ENCODE data around the gene OLFM2.

DNA sequence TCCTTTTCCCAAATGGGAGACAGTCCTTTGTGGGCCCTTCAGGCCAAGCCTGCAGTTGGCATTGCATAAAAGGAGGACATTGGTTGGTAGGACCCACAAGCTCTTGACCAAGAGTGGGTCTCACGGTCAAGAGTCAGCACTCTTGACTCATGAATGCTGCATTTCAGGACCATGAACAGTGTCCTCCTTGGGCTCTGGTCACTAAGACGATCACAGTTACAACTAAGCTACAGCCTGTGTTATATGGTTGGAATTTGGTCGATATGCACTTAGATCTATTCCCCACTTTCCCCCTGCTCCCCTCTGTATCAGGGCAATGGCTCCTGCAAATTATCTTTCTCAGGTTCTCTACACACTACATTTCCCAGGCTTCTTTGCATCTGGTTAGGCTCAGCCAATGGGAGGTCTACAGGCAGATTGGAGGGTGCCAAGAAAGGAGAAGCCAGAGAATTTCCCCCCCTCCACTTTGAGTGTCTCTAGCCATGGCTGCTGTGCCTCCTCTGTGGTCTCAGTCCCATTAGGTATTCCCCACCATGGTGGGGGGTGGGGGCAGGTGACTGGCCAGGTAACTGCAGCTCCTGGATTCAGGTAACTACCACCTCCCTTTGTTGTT, 3.1 kb upstream of the OLFM2 start:
- TF ChIP-seq RAD21 (IDR thresholded peaks at IDR 0.05) (no peak), TAF1 (conservative IDR thresholded peaks at IDR 0.05) (no peak), GABPA (IDR thresholded peaks at IDR 0.05 in 1 of 2, conservative IDR thresholded peaks at IDR 0.05 in 1 of 2) (no peak), YY1 (IDR thresholded peaks at IDR 0.05) (no peak), SP1 (IDR thresholded peaks at IDR 0.05) (no peak), EGR1 (IDR thresholded peaks at IDR 0.05; ENCODE audit: low read depth in 2 of 2) (no peak), JUND (IDR thresholded peaks at IDR 0.05) (no peak), FOXA1 (IDR thresholded peaks at IDR 0.05) (no peak), NR2F2 (IDR thresholded peaks at IDR 0.05) (no peak)
- TF ChIP-seq, protein P1, sequence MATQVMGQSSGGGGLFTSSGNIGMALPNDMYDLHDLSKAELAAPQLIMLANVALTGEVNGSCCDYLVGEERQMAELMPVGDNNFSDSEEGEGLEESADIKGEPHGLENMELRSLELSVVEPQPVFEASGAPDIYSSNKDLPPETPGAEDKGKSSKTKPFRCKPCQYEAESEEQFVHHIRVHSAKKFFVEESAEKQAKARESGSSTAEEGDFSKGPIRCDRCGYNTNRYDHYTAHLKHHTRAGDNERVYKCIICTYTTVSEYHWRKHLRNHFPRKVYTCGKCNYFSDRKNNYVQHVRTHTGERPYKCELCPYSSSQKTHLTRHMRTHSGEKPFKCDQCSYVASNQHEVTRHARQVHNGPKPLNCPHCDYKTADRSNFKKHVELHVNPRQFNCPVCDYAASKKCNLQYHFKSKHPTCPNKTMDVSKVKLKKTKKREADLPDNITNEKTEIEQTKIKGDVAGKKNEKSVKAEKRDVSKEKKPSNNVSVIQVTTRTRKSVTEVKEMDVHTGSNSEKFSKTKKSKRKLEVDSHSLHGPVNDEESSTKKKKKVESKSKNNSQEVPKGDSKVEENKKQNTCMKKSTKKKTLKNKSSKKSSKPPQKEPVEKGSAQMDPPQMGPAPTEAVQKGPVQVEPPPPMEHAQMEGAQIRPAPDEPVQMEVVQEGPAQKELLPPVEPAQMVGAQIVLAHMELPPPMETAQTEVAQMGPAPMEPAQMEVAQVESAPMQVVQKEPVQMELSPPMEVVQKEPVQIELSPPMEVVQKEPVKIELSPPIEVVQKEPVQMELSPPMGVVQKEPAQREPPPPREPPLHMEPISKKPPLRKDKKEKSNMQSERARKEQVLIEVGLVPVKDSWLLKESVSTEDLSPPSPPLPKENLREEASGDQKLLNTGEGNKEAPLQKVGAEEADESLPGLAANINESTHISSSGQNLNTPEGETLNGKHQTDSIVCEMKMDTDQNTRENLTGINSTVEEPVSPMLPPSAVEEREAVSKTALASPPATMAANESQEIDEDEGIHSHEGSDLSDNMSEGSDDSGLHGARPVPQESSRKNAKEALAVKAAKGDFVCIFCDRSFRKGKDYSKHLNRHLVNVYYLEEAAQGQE (IDR thresholded peaks at IDR 0.05) = peak; percentile 15
- TF ChIP-seq, protein P2, sequence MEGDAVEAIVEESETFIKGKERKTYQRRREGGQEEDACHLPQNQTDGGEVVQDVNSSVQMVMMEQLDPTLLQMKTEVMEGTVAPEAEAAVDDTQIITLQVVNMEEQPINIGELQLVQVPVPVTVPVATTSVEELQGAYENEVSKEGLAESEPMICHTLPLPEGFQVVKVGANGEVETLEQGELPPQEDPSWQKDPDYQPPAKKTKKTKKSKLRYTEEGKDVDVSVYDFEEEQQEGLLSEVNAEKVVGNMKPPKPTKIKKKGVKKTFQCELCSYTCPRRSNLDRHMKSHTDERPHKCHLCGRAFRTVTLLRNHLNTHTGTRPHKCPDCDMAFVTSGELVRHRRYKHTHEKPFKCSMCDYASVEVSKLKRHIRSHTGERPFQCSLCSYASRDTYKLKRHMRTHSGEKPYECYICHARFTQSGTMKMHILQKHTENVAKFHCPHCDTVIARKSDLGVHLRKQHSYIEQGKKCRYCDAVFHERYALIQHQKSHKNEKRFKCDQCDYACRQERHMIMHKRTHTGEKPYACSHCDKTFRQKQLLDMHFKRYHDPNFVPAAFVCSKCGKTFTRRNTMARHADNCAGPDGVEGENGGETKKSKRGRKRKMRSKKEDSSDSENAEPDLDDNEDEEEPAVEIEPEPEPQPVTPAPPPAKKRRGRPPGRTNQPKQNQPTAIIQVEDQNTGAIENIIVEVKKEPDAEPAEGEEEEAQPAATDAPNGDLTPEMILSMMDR (IDR thresholded peaks at IDR 0.05; ENCODE audit: low read depth, low read length, missing input control) = no peak
- TF ChIP-seq, protein P3, sequence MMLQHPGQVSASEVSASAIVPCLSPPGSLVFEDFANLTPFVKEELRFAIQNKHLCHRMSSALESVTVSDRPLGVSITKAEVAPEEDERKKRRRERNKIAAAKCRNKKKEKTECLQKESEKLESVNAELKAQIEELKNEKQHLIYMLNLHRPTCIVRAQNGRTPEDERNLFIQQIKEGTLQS (IDR thresholded peaks at IDR 0.05) = no peak
- TF ChIP-seq, protein P4, sequence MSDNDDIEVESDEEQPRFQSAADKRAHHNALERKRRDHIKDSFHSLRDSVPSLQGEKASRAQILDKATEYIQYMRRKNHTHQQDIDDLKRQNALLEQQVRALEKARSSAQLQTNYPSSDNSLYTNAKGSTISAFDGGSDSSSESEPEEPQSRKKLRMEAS (IDR thresholded peaks at IDR 0.05) = no peak
